ENCODE results near the gene GNB5.

GNB5 gene

DNA sequence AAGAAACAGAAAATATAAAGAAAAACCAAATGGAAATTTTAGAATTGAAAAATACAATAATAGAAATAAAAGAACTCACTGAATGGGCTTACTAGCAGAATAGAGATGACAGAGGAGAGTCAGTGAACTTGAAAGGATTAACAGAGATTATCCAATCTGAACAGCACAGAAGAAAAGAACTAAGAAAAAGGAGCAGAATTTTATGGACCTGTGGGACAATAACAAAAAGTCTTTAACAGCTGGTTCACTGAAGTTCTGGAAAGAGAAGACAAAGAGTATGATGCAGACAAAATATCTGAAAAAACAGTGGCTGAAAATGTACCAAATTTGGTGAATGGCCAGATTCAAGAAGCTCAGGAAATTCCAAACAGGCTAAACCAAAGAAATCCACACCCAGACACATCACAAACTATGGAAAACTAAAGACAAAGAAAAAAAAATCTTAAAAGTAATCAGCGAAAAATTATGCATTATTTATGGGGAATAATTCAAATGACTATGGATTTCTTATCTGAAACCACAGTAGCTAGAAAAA lies 9.7 kb upstream of the GNB5 start:
- no peak for TF ChIP-seq SPI1 (IDR thresholded peaks at IDR 0.05; ENCODE audit: borderline replicate concordance, low read depth)
- TF ChIP-seq, protein P1, sequence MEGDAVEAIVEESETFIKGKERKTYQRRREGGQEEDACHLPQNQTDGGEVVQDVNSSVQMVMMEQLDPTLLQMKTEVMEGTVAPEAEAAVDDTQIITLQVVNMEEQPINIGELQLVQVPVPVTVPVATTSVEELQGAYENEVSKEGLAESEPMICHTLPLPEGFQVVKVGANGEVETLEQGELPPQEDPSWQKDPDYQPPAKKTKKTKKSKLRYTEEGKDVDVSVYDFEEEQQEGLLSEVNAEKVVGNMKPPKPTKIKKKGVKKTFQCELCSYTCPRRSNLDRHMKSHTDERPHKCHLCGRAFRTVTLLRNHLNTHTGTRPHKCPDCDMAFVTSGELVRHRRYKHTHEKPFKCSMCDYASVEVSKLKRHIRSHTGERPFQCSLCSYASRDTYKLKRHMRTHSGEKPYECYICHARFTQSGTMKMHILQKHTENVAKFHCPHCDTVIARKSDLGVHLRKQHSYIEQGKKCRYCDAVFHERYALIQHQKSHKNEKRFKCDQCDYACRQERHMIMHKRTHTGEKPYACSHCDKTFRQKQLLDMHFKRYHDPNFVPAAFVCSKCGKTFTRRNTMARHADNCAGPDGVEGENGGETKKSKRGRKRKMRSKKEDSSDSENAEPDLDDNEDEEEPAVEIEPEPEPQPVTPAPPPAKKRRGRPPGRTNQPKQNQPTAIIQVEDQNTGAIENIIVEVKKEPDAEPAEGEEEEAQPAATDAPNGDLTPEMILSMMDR (IDR thresholded peaks at IDR 0.05; ENCODE audit: insufficient read depth, low read length), result no peak
- no peak for TF ChIP-seq GABPA (IDR thresholded peaks at IDR 0.05; ENCODE audit: low read depth)
- TF ChIP-seq, protein P2, sequence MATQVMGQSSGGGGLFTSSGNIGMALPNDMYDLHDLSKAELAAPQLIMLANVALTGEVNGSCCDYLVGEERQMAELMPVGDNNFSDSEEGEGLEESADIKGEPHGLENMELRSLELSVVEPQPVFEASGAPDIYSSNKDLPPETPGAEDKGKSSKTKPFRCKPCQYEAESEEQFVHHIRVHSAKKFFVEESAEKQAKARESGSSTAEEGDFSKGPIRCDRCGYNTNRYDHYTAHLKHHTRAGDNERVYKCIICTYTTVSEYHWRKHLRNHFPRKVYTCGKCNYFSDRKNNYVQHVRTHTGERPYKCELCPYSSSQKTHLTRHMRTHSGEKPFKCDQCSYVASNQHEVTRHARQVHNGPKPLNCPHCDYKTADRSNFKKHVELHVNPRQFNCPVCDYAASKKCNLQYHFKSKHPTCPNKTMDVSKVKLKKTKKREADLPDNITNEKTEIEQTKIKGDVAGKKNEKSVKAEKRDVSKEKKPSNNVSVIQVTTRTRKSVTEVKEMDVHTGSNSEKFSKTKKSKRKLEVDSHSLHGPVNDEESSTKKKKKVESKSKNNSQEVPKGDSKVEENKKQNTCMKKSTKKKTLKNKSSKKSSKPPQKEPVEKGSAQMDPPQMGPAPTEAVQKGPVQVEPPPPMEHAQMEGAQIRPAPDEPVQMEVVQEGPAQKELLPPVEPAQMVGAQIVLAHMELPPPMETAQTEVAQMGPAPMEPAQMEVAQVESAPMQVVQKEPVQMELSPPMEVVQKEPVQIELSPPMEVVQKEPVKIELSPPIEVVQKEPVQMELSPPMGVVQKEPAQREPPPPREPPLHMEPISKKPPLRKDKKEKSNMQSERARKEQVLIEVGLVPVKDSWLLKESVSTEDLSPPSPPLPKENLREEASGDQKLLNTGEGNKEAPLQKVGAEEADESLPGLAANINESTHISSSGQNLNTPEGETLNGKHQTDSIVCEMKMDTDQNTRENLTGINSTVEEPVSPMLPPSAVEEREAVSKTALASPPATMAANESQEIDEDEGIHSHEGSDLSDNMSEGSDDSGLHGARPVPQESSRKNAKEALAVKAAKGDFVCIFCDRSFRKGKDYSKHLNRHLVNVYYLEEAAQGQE (IDR thresholded peaks at IDR 0.05; ENCODE audit: insufficient replicate concordance, low read depth), result no peak
- no peak for TF ChIP-seq POLR2AphosphoS5 (IDR thresholded peaks at IDR 0.05; ENCODE audit: low read depth)
- no peak for DNase-seq (ENCODE audit: low read depth in 1 of 2, low spot score in 1 of 2)
- no peak overlapping the region for H3K27ac ChIP-seq (replicated peaks)
- no peak overlapping the region for H3K4me3 ChIP-seq (replicated peaks; ENCODE audit: insufficient read depth, low read length)
- H3K27me3 ChIP-seq (ENCODE audit: insufficient read depth, poor library complexity, severe bottlenecking), result no peaks in the 10 kb centered on the region

DNA sequence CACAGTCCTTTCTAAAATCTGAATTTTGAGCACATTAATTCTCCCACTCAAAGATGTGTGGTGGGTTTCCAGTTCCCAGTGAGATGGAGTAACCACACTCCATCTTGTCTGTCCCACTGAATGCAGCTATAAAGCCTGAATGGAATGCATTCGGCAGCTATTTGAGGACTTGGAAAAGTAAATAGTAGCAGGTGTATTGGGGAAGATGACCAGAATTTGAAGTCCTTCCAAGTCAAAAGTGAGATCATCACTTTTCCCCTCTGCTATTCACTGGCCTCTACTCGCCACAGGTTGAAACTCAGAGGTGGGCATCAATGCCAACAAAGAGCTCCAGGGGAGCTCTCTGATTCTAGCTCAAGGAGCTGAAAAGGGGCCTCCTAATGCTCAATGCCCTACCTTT lies 8.1 kb upstream of the GNB5 start:
- no peak overlapping the region for H3K4me3 ChIP-seq (replicated peaks; ENCODE audit: insufficient read depth, low read length)
- TF ChIP-seq, protein P1 (IDR thresholded peaks at IDR 0.05; ENCODE audit: insufficient read depth, low read length), result no peak
- no peak for TF ChIP-seq SPI1 (IDR thresholded peaks at IDR 0.05; ENCODE audit: borderline replicate concordance, low read depth)
- TF ChIP-seq POLR2AphosphoS5 (IDR thresholded peaks at IDR 0.05; ENCODE audit: low read depth), result no peak
- TF ChIP-seq, protein P2 (IDR thresholded peaks at IDR 0.05; ENCODE audit: insufficient replicate concordance, low read depth), result no peak
- no peak for TF ChIP-seq GABPA (IDR thresholded peaks at IDR 0.05; ENCODE audit: low read depth)
- no peaks in the 10 kb centered on the region for H3K27me3 ChIP-seq (ENCODE audit: insufficient read depth, poor library complexity, severe bottlenecking)
- H3K27ac ChIP-seq (replicated peaks), result no peak overlapping the region
- DNase-seq (ENCODE audit: low read depth in 1 of 2, low spot score in 1 of 2), result no peak

DNA sequence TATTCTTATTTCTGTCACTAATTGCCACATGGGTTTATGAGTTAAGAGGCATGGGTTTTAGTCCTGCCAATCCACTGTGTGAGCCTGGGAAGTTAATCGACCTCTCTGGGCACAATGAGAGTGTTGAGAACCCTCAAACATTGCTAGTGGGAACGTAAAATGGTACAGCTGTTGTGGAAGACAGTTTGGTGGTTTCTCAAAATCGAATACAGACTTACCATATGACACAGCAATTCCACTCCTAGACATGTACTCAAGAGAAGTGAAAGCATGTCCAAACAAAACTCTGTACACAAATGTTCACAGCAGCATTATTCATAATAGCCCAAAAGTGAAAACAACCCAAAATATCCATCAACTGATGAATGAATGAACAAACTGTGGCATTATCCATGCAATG lies 5.7 kb upstream of the GNB5 start:
- H3K27me3 ChIP-seq (ENCODE audit: insufficient read depth, poor library complexity, severe bottlenecking), result no peaks in the 10 kb centered on the region
- no peak for DNase-seq (ENCODE audit: low read depth in 1 of 2, low spot score in 1 of 2)
- H3K4me3 ChIP-seq (replicated peaks; ENCODE audit: insufficient read depth, low read length), result no peak overlapping the region
- no peak overlapping the region for H3K27ac ChIP-seq (replicated peaks)
- TF ChIP-seq POLR2AphosphoS5 (IDR thresholded peaks at IDR 0.05; ENCODE audit: low read depth), result no peak
- no peak for TF ChIP-seq GABPA (IDR thresholded peaks at IDR 0.05; ENCODE audit: low read depth)
- TF ChIP-seq, protein P2 (IDR thresholded peaks at IDR 0.05; ENCODE audit: insufficient replicate concordance, low read depth), result no peak
- TF ChIP-seq, protein P1 (IDR thresholded peaks at IDR 0.05; ENCODE audit: insufficient read depth, low read length), result no peak
- no peak for TF ChIP-seq SPI1 (IDR thresholded peaks at IDR 0.05; ENCODE audit: borderline replicate concordance, low read depth)

All from HL-60 (cell line).